Lower lobe of right lung (tissue), 2 donors: ENCODE measurements around the gene ABCA4. TPM values are rescaled to one million over a fixed set of nuclear protein-coding genes. Genes with fewer than 3 reads are reported as not detected.
A peak's percentile ranks its signal among the peaks of the same experiment; 100 is the strongest.

Experiments used
- ATAC-seq, 2 donors: fragments of 200-7000 bp; cut with Tn5 transposase; one replicate each; pipeline ENCODE4 v1.9.1; 2020 to 2022; ENCODE audit warnings: mild to moderate bottlenecking in 2 of 2, moderate library complexity in 2 of 2
- DNase-seq: peaks from one replicate; pipeline ENCODE4 v3.0.0-alpha.2; 2020
- H3K27ac ChIP-seq: fragments of 200-600 bp; one replicate; pipeline ENCODE4 v1.8.0; 2022
- H3K27me3 ChIP-seq: fragments of 200-600 bp; one replicate; pipeline ENCODE4 v1.8.0; 2022; ENCODE audit warnings: low read depth
- H3K36me3 ChIP-seq: fragments of 200-600 bp; one replicate; pipeline ENCODE4 v1.8.0; 2022; ENCODE audit warnings: mild to moderate bottlenecking
- H3K4me1 ChIP-seq: fragments of 200-600 bp; one replicate; pipeline ENCODE4 v1.8.0; 2022
- H3K4me3 ChIP-seq: fragments of 200-600 bp; one replicate; pipeline ENCODE4 v1.8.0; 2022; ENCODE audit warnings: mild to moderate bottlenecking
- H3K9me3 ChIP-seq: fragments of 200-600 bp; one replicate; pipeline ENCODE4 v1.8.0; 2022
- CTCF ChIP-seq: fragments of 200-600 bp; IDR thresholded peaks from one replicate; pipeline ENCODE4 v1.8.0; 2022; ENCODE audit warnings: antibody characterized with exemption, mild to moderate bottlenecking
- intact Hi-C: fragments of 100-400 bp; cut with DNase I; formaldehyde crosslinking; loops from one replicate; pipeline ENCODE4 v1.11.0; 2022
- total RNA-seq: library from RNA; stranded (reverse); fragmentation: NEBNext Ultra II Directional; extraction: Animal tissue kit (Norgen Biotek cat#: 25700); gene quantifications from one replicate; pipeline ENCODE4 v1.2.1, GENCODE V29; 2021
- donor health status: DM: no; HTN: yes; CAD: no; lungs with severe emphysema.

The ABCA4 gene
- total RNA-seq, 1 donor from 2014 or later: 1.9 TPM

GRCh38 chr1:94029130-94029993 is 91.6 kb downstream of the ABCA4 start:
- Histone ChIP-seq H3K4me1 (peaks cover 11% of the 10 kb centered on the region), H3K27ac (no peak overlapping the region), H3K27me3 (no peaks in the 10 kb centered on the region), H3K9me3 (no peaks in the 10 kb centered on the region), H3K36me3 (no peaks in the 10 kb centered on the region), H3K4me3 (no peak overlapping the region)
- ATAC-seq (no peak), DNase-seq (no peak)
- no peak for TF ChIP-seq CTCF
- intact Hi-C loops: no loop called here

- Histone ChIP-seq H3K9me3 (no peaks in the 10 kb centered on the region), H3K27me3 (no peaks in the 10 kb centered on the region), H3K27ac (no peak overlapping the region), H3K4me1 (peaks cover 11% of the 10 kb centered on the region), H3K4me3 (no peak overlapping the region), H3K36me3 (no peaks in the 10 kb centered on the region)
- intact Hi-C loops: no loop called here
- DNase-seq (no peak), ATAC-seq (no peak)
- no peak for TF ChIP-seq CTCF
Observed at GRCh38 chr1:94027721-94028515, 93.0 kb downstream of the ABCA4 start.

GRCh38 chr1:94026619-94027380 is 94.1 kb downstream of the ABCA4 start:
- ATAC-seq: no peak

GRCh38 chr1:94025383-94026340 is 95.3 kb downstream of the ABCA4 start:
- DNase-seq: no peak
- no peaks in the 10 kb centered on the region for H3K27me3 ChIP-seq
- no peak overlapping the region for H3K4me3 ChIP-seq
- H3K36me3 ChIP-seq: no peaks in the 10 kb centered on the region
- H3K4me1 ChIP-seq: peaks cover 23% of the 10 kb centered on the region
- intact Hi-C loops: no loop called here
- ATAC-seq: peak; percentile 59 to 62
- no peaks in the 10 kb centered on the region for H3K9me3 ChIP-seq
- H3K27ac ChIP-seq: peak overlapping the region; percentile 25
- peak; percentile 77 for TF ChIP-seq CTCF

More at GRCh38 chr1:94026619-94027380, 94.1 kb downstream of the ABCA4 start:
- DNase-seq: no peak
- no peaks in the 10 kb centered on the region for H3K36me3 ChIP-seq
- no peaks in the 10 kb centered on the region for H3K9me3 ChIP-seq
- H3K4me3 ChIP-seq: no peak overlapping the region
- intact Hi-C loops: no loop called here
- peaks cover 16% of the 10 kb centered on the region for H3K4me1 ChIP-seq
- H3K27me3 ChIP-seq: no peaks in the 10 kb centered on the region
- no peak overlapping the region for H3K27ac ChIP-seq
- no peak for TF ChIP-seq CTCF
